NCI-H2227 treated with DMSO at 0.1 percent for 48 hours (cell line): ENCODE measurements around the gene ZBTB46.

Source experiments
- DNase-seq: peaks from one replicate; lab custom pipeline; 2025; lab: John Stamatoyannopoulos, UW

ZBTB46 gene

GRCh38 chr20:63837479-63837878 lies 6.4 kb upstream of the ZBTB46 start:
- DNase-seq: no peak

- DNase-seq: no peak
These were observed 5.6 kb upstream of the ZBTB46 start for GRCh38 chr20:63836458-63837344.

GRCh38 chr20:63835021-63835858 lies 4.2 kb upstream of the ZBTB46 start:
- DNase-seq: peak; percentile 81

- DNase-seq: no peak
These were observed 3.4 kb upstream of the ZBTB46 start for GRCh38 chr20:63834491-63834880.

- DNase-seq: no peak
These were observed 2.9 kb upstream of the ZBTB46 start for GRCh38 chr20:63833776-63834490.

- no peak for DNase-seq
These were observed 1.1 kb upstream of the ZBTB46 start for GRCh38 chr20:63831993-63832686.

GRCh38 chr20:63831646-63831992 lies 555 bp upstream of the ZBTB46 start:
- no peak for DNase-seq

GRCh38 chr20:63829945-63830835 lies 874 bp downstream of the ZBTB46 start:
- no peak for DNase-seq

GRCh38 chr20:63829603-63829944 lies 1.5 kb downstream of the ZBTB46 start:
- DNase-seq: no peak

GRCh38 chr20:63828951-63829350 lies 2.1 kb downstream of the ZBTB46 start:
- no peak for DNase-seq

- no peak for DNase-seq
These were observed 2.5 kb downstream of the ZBTB46 start for GRCh38 chr20:63828545-63828944.

GRCh38 chr20:63828124-63828523 lies 2.9 kb downstream of the ZBTB46 start:
- no peak for DNase-seq

GRCh38 chr20:63826753-63827152 lies 4.3 kb downstream of the ZBTB46 start:
- DNase-seq: no peak

GRCh38 chr20:63825331-63826118 lies 5.5 kb downstream of the ZBTB46 start:
- no peak for DNase-seq

- no peak for DNase-seq
These were observed 7.3 kb downstream of the ZBTB46 start for GRCh38 chr20:63823691-63824311.

GRCh38 chr20:63822276-63822696 lies 8.8 kb downstream of the ZBTB46 start:
- no peak for DNase-seq

GRCh38 chr20:63821811-63822210 lies 9.3 kb downstream of the ZBTB46 start:
- DNase-seq: no peak

- no peak for DNase-seq
These were observed 11.7 kb downstream of the ZBTB46 start for GRCh38 chr20:63819224-63819921.
